Stomach smooth muscle (tissue), 2 donors: ENCODE results near the gene RND3.
A peak's percentile ranks its signal among the peaks of the same experiment; 100 is the strongest.

Source experiments
- H3K27ac ChIP-seq: one replicate; pipeline ENCODE4 v1.7.0; 2013; ENCODE audit warnings: mild to moderate bottlenecking, low read length, inconsistent platforms
- H3K27me3 ChIP-seq, 2 donors: one replicate each; pipeline ENCODE4 v1.7.0; 2013; ENCODE audit warnings: low read length in 2 of 2; ENCODE audit not compliant: insufficient read depth in 2 of 2, control insufficient read depth in 1 of 2
- H3K36me3 ChIP-seq, 2 donors: one replicate each; pipeline ENCODE4 v1.7.0; 2013; ENCODE audit warnings: low read length in 2 of 2; ENCODE audit not compliant: control insufficient read depth in 2 of 2, insufficient read depth in 2 of 2
- H3K4me1 ChIP-seq: one replicate; pipeline ENCODE4 v1.7.0; 2013; ENCODE audit warnings: low read length; ENCODE audit not compliant: control insufficient read depth, insufficient read depth
- H3K4me3 ChIP-seq, 2 donors: one replicate each; pipeline ENCODE4 v1.7.0; 2013; ENCODE audit warnings: low read length in 2 of 2
- H3K9ac ChIP-seq, 2 donors: one replicate each; pipeline ENCODE4 v1.7.0; 2013; ENCODE audit warnings: low read length in 2 of 2, mild to moderate bottlenecking in 1 of 2
- H3K9me3 ChIP-seq, 2 donors: one replicate each; pipeline ENCODE4 v1.7.0; 2013; ENCODE audit warnings: low read length in 2 of 2; ENCODE audit not compliant: control insufficient read depth in 2 of 2
- donor health status: healthy.
- donor health status: Pancreatic carcinoma.

Gene RND3

GRCh38 chr2:150491943-150492342 lies 4.5 kb upstream of the RND3 start:
- Histone ChIP-seq H3K4me1 (no peaks in the 10 kb centered on the region), H3K27me3 (no peaks in the 10 kb centered on the region), H3K9ac (no peak overlapping the region), H3K36me3 (no peaks in the 10 kb centered on the region), H3K27ac (no peak overlapping the region), H3K4me3 (no peak overlapping the region), H3K9me3 (no peaks in the 10 kb centered on the region)

DNA sequence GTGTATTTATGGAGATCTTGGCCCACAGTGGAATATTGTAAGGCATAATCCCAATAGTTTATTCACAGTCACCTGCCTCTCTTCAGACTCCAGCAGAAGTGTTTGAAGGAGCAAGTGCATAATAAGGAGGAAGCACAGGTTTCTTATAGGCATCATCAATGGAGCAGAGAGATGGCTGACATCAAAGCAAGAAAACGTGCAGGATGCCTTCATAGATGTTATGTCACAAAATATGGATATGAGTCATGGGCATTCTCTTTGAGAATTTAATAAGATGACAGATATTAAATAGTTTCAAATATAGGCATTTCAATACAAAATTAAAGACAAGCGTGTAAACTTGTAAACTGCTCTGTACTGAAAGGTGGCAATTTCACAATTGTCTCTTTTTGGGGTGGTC lies 4.0 kb upstream of the RND3 start:
- no peaks in the 10 kb centered on the region for H3K27me3 ChIP-seq
- H3K27ac ChIP-seq: no peak overlapping the region
- H3K9me3 ChIP-seq: no peaks in the 10 kb centered on the region
- no peak overlapping the region for H3K4me3 ChIP-seq
- H3K4me1 ChIP-seq: no peaks in the 10 kb centered on the region
- no peak overlapping the region for H3K9ac ChIP-seq
- no peaks in the 10 kb centered on the region for H3K36me3 ChIP-seq

GRCh38 chr2:150490466-150490865 lies 3.0 kb upstream of the RND3 start:
- H3K4me1 ChIP-seq: peaks cover 2% of the 10 kb centered on the region
- H3K9ac ChIP-seq: no peak overlapping the region
- no peak overlapping the region for H3K27ac ChIP-seq
- no peak overlapping the region for H3K4me3 ChIP-seq
- H3K27me3 ChIP-seq: no peaks in the 10 kb centered on the region
- H3K36me3 ChIP-seq: no peaks in the 10 kb centered on the region
- H3K9me3 ChIP-seq: no peaks in the 10 kb centered on the region

GRCh38 chr2:150486539-150487484 lies 655 bp downstream of the RND3 start:
- peak overlapping the region; percentile 99 for H3K27ac ChIP-seq
- peak overlapping the region; percentile 93 to 97 for H3K9ac ChIP-seq
- H3K36me3 ChIP-seq: no peaks in the 10 kb centered on the region
- H3K4me3 ChIP-seq: peak overlapping the region; percentile 95 to 98
- no peaks in the 10 kb centered on the region for H3K27me3 ChIP-seq
- no peaks in the 10 kb centered on the region for H3K9me3 ChIP-seq
- H3K4me1 ChIP-seq: peaks cover 15% of the 10 kb centered on the region

- peaks cover 15% of the 10 kb centered on the region for H3K4me1 ChIP-seq
- H3K9me3 ChIP-seq: no peaks in the 10 kb centered on the region
Observed at GRCh38 chr2:150485871-150486538, 1.5 kb downstream of the RND3 start.

DNA sequence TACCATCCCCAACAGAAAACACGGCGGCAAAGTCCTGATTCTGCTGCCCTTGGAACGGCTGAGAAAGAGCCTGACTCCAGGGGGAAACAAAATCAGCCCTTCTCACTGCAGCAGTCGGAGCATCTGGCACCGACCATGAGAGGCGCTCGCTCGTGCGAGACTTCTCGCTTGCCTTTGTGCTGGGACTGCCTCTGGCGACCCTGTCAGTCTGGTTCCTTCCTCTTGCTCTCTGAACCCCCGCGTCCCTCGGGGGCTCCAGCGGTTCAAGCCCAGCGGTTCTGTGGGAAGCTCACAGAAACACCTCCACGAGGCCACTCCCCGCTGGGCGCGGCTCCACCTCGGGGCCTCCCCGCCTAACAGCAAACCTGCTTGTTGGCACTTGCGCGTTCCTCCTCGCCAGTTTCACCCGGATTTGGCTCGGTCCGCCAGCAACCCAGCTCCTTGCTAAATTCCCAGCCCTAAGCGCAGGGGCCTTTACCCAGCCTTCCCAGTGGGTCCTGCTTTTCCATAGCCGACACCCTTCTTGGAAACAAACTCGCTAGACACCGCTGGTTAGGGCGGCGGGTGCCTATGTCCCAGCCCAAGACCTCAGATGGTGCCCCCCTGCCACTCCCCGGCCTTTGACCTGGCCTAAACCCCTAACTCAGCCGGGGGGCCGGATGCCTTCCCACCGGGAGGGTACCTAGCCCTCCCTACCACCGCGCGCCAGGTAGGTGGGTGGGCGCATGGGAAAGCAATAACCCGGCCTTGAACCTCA lies 2.2 kb downstream of the RND3 start:
- H3K4me3 ChIP-seq: peak overlapping the region; percentile 95 to 98

More at GRCh38 chr2:150485871-150486538, 1.5 kb downstream of the RND3 start:
- Histone ChIP-seq H3K27ac (peak overlapping the region; percentile 99), H3K4me3 (peak overlapping the region; percentile 95 to 98), H3K36me3 (no peaks in the 10 kb centered on the region), H3K9ac (peak overlapping the region; percentile 93 to 97), H3K27me3 (no peaks in the 10 kb centered on the region)

GRCh38 chr2:150484461-150485021 lies 2.9 kb downstream of the RND3 start:
- no peaks in the 10 kb centered on the region for H3K27me3 ChIP-seq
- peak overlapping the region; percentile 99 for H3K27ac ChIP-seq
- H3K4me1 ChIP-seq: peaks cover 21% of the 10 kb centered on the region
- no peaks in the 10 kb centered on the region for H3K36me3 ChIP-seq
- peak overlapping the region; percentile 93 to 97 for H3K9ac ChIP-seq
- H3K4me3 ChIP-seq: peak overlapping the region; percentile 95 to 98
- no peaks in the 10 kb centered on the region for H3K9me3 ChIP-seq

More for the DNA sequence above, 2.2 kb downstream of the RND3 start:
- H3K27me3 ChIP-seq: no peaks in the 10 kb centered on the region
- peak overlapping the region; percentile 99 for H3K27ac ChIP-seq
- H3K36me3 ChIP-seq: no peaks in the 10 kb centered on the region
- H3K9me3 ChIP-seq: no peaks in the 10 kb centered on the region
- peaks cover 16% of the 10 kb centered on the region for H3K4me1 ChIP-seq
- H3K9ac ChIP-seq: peak overlapping the region; percentile 93 to 97

- Histone ChIP-seq H3K27me3 (no peaks in the 10 kb centered on the region), H3K36me3 (no peaks in the 10 kb centered on the region), H3K4me1 (peaks cover 23% of the 10 kb centered on the region), H3K9ac (no peak overlapping the region), H3K27ac (peak overlapping the region; percentile 99), H3K9me3 (no peaks in the 10 kb centered on the region), H3K4me3 (peak overlapping the region; percentile 95 to 98)
Observed at GRCh38 chr2:150484006-150484405, 3.5 kb downstream of the RND3 start.

GRCh38 chr2:150483532-150483931 lies 3.9 kb downstream of the RND3 start:
- H3K9ac ChIP-seq: no peak overlapping the region
- peaks cover 27% of the 10 kb centered on the region for H3K4me1 ChIP-seq
- no peak overlapping the region for H3K27ac ChIP-seq
- no peaks in the 10 kb centered on the region for H3K9me3 ChIP-seq
- H3K27me3 ChIP-seq: no peaks in the 10 kb centered on the region
- H3K36me3 ChIP-seq: no peaks in the 10 kb centered on the region
- H3K4me3 ChIP-seq: peak overlapping the region in 1 of 2 donors; percentile 41
